ENCODE results near the gene GATM.
"Not testable (repeated sequence)": the region's sequence is repeated elsewhere in the genome, so short reads cannot be mapped to it uniquely, and the experiment has no call there.

Gene GATM

DNA sequence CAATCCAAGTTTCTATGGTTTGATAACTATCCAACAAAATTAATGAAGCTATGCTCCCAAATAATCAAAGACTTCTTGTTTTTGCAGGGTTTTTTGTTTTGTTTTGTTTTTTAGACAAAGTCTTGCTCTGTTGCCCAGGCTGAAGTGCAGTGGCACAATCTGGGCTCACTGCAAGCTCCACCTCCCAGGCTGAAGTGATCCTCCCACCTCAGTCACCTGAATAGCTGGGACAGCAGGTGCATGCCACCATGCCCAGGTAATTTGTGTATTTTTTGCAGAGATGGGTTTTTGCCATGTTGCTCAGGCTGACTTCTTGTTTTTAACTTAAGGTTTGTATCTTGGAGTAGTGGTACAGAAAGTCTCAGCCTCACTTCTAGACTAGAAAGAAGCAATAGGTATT is 11.0 kb upstream of the GATM start:
- DNase-seq (ENCODE audit: low read depth), result no peak

DNA sequence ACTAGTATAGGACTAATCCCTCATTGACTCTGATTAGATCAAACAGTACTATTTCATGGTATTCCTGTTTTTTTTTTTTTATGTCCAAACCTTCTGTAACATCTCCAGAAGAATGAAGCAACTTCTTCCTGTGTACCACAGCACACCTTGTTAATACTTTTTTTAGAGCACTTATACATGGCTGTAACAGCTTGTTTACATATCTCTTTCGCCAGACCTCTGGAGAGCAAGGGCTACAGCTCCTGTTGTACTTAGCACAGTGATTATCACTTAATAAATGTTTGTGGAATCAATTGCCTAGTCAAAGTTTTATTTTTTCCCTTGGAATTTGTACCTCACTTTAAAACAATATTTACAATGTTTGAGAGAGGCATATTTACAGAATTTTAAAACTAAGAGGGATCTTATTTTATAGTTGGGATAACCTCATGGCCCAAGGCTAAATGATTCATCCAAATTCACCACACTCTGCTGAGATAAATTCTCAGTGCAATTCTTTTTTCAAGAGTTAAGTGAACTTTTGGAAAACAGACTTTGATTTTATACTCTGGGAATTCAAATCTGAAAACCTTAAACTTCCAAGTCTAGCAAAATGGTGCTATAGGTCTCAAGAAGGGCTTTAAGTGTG is 9.2 kb upstream of the GATM start:
- no peak for DNase-seq (ENCODE audit: low read depth)

DNA sequence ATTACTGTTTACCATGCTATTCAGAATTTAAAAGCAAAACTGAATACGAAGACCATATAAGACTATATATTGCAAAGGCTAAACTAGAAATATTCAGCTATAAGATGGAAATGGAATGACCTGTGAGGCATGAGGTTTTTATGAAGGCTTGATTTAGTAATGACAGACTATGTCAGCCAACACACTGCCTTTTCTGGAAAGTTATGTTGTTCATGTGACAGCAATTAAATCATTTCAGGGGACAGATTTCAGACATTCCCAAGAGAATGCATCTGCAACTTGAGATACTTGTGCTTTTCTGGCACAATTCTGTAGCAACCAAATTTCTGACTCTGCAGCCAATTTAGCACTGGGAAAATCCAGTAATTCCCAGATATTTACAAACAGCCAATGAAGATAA is 8.6 kb upstream of the GATM start:
- no peak for DNase-seq (ENCODE audit: low read depth)

DNA sequence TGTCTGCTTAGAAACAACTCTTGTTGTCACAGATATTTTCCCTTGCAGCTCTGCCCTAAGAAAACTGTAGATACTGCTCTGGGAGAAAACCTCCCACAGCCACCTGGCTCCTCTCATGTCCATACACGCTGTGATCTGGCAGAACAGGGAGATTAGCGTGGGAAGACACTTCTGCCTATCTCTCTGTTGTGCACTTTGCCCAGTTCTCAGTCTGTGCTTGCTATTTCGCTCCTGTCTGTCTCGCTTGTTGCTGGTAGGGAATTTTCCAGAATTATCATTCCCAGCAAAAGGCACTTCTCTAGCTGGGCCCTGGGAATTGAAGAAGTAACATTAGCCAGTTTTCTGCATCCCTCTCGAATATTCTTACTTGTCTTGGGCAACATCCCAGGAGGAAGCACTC is 8.1 kb upstream of the GATM start:
- DNase-seq (ENCODE audit: low read depth), result no peak

DNA sequence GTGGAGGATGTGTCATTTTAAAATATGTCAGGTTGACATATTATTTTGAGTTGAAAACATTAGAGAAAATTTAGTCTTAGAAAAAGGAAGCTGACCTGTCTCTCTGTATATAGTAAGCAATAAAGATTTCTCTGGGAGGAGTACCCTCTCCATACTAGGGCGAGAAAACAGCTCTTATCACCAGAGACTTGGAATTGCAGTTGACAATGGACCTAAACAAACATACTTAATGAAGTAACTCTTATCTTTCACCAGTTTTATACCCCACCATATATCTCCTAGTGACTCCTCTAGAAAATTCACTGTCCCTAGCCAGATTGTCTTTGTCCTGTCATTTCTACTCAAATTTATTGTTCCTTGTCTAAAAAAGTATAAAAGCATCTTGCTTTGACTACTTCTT is 7.2 kb upstream of the GATM start:
- DNase-seq (ENCODE audit: low read depth), result no peak

DNA sequence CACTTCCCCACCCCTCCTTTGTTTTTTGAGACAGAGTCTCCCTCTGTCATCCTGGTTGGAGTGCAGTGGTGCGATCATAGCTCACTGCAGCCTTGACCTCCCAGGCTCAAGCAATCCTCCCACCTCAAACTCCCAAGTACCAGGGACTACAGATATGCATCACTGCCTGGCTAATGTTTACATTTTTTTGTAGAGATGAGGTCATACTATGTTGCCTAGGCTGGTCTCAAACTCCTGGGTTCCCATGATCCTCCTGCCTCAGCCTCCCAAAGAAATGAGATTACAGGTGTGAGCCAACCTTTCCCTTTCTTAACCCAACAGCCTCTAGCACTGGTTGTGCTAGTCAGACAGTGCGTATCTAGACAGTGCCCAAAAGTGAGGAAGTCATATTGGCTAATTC is 6.4 kb upstream of the GATM start:
- DNase-seq (ENCODE audit: low read depth), result no peak

DNA sequence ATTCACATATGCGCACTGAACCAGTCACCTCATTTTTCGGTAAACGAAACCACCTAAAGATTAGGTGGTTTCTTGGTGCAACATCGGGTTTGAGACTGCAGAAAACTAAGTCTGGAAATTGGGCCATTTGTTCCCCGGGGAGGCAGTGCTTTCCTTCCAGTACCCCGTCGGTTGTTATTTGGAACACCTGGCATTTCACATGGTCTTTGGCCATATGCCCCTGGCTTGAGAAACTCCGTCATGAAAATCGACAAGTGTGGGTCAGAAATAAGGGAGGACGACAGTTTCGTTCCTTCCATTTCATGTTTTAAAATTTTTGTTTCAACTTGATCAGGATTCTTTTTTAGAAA is 544 bp upstream of the GATM start:
- no peak for DNase-seq (ENCODE audit: low read depth)

DNA sequence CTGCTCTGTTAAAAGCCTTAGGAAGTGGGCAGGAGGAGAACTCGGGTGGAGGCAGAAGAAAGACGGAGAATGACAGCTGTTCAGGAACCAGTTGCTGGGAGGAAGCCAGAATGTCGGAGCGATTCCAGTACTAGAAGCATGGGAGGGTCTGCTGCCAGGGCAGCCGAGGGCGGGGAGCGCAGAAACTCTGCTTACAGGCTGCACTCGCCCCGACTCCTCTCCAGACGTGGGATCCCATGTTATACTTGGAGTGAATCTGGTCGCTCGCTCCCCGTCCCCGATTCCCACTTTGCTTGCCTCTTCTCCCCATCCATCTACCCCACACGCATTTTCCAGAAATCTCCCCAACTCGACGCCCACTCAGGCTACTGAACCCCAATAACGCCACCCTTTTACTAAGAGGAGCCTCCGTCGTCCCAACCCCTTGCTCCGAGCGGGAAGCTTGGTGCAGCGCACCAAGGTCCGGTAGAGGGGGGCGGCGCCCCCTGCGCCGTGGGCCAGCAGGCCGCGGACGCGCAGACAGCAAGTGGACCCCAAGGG is 665 bp downstream of the GATM start:
- DNase-seq (ENCODE audit: low read depth), result no peak

DNA sequence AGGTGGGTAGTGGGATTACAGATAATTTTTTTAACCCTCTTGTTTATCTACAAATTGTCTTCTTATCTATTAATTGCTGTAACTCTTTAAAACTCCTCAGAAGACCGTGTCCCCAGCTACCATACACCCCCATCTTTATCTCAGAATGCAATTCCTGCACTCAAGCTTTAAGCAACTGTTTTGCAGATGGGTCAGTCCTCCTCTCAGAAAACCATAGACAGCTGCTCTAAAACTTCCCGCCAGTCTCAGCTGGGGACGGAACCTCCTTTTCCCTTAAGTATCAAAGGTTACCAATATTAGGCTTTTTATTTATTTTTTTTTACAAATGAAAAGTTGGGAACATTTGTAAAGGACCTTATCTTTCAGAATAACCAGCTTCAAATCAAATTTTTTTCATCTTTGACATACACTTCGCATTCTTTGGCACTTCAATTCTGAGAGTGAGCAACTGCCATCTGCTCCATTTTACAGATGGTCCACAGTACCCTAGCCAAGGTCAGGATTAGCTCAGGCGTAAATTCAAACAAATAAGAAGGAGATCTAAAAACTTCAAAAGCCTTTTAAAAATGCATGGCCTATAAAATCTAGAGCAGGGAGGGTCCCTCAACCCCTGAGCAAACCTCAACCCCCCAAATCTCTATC is 1.3 kb downstream of the GATM start:
- DNase-seq (ENCODE audit: low read depth), result no peak

DNA sequence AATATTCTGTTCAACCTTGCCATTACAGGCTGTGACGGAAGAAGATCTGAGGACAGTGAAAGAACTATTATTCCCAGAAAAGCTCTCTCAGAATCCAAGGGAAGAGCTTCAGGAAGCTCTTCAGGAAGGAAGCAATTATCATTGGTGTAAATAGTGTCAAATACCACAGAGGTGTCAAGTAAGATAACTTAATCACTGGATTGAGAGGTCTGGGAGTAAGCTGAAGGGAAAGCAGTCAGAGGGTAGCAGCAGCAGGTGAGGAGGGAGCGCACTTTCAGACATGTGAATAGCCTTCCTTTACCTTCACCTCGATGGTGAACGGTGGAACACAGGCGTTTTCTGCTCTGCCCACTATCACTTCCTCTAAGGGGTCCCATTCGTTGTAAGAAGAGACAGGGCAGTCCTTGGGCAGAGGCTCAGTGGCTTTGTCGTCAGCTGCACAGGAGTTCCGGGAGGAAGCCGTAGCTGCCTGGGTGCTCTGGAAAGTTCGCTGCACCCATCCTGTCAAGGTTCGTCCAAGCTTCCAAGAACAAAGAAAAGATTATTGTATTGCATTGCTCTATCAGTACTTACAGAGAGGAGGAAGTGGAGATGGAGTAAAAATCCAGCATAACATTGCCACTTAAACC is 1.9 kb downstream of the GATM start:
- DNase-seq (ENCODE audit: low read depth), result no peak

DNA sequence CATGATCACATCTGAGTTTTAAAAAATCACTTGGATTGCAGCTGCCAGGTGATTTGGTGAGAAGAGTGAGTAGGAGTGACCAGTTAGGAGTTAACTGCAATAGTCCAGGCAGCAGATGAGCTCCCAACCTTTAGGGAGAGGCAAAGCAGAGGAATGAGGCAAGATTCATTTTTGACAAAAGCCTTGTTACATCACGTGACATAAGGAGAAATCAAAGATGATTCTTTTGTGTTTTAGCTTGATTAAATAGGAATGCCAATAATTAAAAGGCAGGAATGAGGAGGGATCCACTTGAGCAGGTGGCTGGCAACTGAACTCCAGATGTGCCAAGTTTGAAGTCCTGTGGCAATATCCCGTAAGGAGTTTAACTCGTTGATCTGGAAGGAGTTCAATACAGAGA is 2.5 kb downstream of the GATM start:
- DNase-seq (ENCODE audit: low read depth), result no peak

DNA sequence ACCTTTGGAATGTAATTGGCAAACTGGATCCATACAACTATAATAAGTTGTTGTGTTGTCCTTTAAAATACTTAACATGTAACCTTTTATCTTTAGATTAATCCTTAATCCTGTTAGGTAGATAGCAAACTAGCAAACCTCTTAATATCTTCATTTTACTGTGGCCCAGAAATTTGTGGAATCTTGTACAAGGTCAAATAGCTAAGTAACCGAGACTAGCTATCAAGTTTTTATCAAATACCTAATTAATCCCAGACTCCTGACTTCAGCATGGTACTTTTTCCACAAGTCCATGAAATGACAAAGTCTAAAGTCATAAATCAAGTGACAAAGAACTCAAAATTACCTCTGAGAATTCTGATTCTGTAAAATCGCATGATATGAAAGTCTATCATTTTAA is 4.4 kb downstream of the GATM start:
- DNase-seq (ENCODE audit: low read depth), result no peak

DNA sequence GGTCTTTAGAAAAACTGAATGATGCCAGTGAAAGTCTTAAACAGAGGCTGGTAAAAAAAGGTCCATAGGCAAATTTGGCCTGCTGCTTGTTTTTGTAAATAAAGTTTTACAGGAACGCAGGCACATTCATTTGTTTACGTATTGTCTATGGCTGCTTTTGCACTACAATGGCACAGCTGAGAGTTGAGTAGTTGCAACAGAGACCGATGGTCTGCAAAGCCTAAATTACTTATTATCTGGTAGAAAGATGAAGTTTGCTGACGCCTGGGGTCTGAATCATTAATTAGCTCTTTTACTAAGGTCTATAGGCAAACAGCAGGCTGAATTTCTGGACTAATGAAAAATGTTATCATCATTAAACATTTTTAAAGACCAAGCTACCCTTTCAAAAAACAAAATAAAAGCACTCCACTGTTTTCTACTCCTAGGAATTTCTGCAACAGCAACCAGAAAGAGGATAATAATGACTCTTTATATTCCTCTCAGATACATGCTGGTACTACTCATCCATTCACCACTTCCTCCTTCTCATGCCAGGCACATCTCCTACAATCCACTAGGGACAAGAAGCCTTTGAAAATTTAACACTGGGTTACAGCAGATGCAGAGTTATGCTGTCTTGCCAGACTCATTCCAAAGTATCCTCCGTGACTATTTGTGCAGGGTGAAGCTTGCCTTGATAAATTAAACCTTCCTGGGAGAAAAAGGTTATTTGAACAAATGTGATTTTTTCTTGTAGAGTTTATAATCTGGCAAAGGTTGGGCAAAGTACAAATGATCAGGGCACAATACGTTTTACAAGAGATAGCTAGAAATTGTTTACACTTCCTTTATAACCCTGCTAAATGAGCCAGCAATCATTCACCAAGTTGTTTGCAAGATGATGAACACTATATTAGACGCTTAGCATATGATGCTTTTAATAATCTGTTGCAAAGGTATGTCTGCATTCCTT is 6.0 kb downstream of the GATM start:
- DNase-seq (ENCODE audit: low read depth), result no peak

DNA sequence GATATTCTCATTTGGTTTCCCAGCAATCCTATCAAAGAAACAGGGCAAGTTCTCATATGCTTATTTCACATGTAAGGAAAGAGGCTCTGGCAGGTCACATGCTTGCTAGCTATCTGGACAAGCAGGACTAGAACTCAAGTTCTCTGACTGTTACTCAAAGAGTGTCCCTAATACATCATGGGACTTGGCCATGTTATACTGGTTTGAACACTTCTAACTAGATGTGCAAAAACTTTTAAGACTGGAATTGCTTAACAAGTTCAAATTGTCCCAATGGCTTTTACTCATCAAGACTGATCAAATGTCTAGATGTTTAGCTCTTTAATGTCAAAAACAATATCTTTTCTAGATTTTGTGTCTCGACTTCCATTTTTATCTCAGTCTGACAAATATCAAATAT is 6.8 kb downstream of the GATM start:
- DNase-seq (ENCODE audit: low read depth), result no peak

DNA sequence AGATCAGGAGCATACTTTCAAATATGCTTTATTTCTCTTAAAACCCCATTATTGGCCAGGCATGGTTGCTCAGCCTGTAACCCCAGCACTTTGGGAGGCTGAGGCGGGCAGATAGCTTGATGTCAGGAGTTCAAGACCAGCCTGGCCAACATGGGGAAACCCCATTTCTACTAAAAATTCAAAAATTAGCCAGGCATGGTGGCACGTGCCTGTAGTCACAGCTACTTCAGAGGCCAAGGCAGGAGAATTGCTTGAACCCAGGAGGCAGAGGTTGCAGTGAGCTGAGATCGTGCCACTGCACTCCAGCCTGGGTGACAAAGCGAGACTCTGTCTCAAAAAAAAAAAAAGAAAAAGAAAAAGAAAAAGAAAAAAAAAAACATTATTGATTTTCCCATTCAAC is 8.3 kb downstream of the GATM start:
- not testable (repeated sequence) for DNase-seq (ENCODE audit: low read depth)

DNA sequence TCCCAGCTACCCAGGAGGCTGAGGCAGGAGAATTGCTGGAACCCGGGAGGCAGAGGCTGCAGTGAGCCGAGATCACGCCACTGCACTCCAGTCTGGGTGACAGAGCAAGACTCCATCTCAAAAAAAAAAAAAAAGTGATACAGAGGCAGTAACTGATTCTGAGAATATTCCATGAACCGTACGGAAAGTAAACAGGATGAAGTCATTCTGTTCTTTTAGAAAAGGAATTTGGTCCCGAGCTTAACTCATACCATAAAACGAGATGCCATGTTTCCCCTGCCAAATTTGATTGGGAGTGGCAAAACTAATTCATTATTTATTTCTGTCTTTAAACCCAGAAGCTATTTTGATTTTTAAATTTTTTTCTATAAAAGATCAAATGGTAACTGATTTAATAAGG is 11.1 kb downstream of the GATM start:
- not testable (repeated sequence) for DNase-seq (ENCODE audit: low read depth)

DNA sequence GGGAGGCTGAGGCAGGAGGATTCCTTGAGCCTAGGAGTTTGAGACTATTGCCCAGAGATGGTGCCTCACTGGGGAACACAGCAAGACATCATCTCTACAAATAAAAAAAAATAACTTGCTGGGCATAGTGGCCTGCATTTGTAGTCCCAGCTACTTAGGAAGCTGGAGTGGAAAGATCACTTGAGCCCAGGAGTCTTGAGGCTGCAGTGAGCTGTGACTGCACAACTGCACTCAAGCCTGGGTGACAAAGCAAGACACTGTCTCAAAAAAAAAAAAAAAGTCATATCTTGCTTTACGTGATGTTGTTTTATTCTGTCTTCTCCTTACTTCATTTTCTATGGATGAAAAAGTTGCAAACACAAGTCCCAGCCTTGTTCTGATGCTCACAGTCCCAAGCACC is 14.1 kb downstream of the GATM start:
- DNase-seq (ENCODE audit: low read depth), result no peak

DNA sequence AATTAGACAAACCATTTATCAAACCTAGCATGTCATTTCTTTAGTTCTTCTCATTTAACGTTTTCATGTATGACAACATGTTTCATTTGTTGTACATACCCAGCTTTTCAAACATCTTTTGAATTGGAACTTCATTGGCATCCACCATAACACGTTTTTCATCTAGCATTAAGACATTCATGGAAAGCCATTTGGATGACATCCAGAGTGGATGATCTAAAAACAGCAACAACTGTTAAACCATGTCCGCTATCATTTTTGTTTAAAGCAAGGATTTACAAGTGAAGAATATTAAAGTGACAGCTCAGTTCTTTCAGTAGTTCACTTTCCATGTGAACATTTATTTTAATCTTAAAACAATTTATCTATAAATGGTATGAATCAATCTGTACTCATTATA is 14.5 kb downstream of the GATM start:
- no peak for DNase-seq (ENCODE audit: low read depth)

DNA sequence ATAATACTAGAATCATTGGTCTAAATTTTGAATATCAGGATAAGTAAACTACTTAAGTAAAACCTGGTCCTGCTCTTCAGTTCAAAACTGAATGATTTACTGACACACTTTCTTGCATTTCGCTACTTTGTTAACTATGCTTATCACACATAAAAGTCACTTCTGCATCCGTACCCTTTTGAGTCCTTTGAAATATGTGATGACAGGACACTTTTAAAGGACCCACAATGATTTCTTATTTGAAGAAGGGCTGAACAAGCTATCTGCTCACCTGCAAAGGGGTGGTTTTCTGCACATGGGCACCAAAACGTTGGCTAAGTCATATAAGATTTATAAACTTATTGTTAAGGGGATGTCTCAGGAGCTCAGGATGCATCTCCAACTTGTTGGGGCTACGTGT is 15.0 kb downstream of the GATM start:
- no peak for DNase-seq (ENCODE audit: low read depth)

DNA sequence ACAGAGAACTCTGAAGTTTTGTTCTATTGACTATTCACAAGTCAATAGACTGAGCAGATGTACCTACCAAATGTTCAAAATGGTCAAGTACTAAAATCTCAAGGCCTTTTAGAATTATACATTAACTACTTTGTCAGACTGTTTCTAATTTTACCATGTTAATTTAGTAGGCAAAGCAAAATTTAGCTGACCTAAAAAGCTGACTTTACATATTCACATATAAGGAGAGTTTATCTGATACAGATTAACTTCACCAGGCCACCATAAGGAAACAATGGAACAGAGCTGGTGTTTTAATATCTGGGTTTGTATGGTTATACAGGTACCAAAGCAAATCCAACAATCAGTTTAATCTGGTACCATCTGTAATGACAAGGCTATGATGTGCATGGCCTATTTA is 15.9 kb downstream of the GATM start:
- no peak for DNase-seq (ENCODE audit: low read depth)

DNA sequence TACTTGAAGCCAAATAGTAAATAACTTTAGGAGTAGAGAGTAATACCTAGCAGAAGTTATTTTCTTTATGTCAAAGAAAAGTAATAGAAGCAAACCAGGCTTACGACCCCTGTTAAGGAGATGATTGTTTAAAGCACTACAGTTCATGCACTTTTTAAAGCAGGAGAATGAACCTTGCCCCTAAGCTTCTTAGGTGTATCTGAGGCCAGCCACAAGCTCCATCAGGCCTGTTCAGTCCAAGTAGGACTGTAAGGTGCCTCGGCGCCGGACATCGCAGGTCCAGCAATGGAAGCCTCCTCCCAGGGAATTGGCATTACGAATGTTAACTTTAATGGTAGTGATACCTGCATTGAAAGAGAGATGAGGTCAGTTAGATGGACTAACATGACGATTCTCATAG is 16.5 kb downstream of the GATM start:
- no peak for DNase-seq (ENCODE audit: low read depth)

DNA sequence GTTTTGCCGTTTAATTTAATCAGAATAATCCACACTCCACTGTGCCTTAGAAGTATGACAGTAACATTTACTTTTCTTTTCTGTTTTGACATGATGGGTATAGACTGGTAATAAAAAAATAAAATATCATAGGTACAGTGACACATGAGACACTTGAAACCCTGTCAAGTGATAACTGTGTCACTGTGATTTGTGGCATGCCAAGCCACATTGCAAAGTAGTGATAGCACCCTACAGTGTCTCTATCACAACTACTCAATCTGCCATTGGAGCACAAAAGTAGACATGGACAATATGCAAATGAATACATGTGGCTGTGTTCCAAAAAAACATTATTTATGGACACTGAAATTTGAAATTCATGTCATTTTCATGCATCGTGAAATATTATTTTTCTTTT is 22.5 kb downstream of the GATM start:
- no peak for DNase-seq (ENCODE audit: low read depth)

DNA sequence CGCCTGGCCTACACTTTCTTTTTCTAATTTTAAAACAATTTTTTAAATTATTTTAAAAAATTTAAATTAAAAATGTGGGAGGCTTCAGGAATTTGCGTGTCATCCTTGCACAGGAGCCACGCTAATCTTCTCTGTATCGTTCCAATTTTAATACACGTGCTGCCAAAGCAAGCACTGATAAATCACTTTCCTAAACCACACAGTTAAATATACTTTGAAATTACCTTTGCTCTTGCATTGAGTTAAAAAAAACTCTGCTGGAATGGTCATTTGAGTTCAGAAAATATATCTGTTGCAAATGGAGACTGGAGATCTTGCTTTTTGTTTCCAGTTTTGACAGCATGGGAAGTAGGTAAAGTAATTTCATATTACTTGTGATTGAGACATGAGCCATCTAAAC is 23.6 kb downstream of the GATM start:
- no peak for DNase-seq (ENCODE audit: low read depth)
